ENCODE data around the gene ASAH2B.

DNA sequence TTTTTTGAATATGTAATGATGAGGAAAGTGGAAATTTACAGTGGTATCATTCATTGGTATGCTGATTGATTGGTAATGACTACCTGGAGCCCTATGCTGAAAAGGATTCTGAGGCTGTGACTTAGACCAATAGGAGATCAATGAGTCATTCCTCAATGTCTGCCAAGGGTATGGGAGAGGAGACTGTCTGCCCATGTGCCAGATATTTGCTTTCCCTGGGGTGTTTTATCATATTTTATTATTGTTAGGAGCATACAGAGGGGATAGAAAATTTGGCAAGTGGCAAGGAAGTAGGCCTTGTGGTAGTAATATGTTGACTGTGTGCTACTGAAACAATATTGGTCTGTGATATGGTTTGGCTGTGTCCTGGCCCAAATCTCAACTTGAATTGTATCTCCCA lies 54.8 kb downstream of the ASAH2B start:
- no peak for TF ChIP-seq EZH2phosphoT487 (IDR thresholded peaks at IDR 0.05; ENCODE audit: borderline replicate concordance, low read length)
- TF ChIP-seq, protein P1, sequence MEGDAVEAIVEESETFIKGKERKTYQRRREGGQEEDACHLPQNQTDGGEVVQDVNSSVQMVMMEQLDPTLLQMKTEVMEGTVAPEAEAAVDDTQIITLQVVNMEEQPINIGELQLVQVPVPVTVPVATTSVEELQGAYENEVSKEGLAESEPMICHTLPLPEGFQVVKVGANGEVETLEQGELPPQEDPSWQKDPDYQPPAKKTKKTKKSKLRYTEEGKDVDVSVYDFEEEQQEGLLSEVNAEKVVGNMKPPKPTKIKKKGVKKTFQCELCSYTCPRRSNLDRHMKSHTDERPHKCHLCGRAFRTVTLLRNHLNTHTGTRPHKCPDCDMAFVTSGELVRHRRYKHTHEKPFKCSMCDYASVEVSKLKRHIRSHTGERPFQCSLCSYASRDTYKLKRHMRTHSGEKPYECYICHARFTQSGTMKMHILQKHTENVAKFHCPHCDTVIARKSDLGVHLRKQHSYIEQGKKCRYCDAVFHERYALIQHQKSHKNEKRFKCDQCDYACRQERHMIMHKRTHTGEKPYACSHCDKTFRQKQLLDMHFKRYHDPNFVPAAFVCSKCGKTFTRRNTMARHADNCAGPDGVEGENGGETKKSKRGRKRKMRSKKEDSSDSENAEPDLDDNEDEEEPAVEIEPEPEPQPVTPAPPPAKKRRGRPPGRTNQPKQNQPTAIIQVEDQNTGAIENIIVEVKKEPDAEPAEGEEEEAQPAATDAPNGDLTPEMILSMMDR (IDR thresholded peaks at IDR 0.05; ENCODE audit: low read depth, low read length, poor library complexity, severe bottlenecking), result no peak
